BJ (cell line): ENCODE measurements around the gene TLDC2. TPM values are rescaled to one million over a fixed set of nuclear protein-coding genes. Genes with fewer than 3 reads are reported as not detected.

Experiments
- CTCF ChIA-PET: fragments of 350-600 bp; formaldehyde crosslinking; extraction: SDS; loops from one replicate; lab custom pipeline; 2021; ENCODE audit warnings: antibody characterized with exemption, inconsistent platforms; lab: Yijun Ruan, JAX
- POLR2A ChIA-PET: fragments of 300-600 bp; sonication (Branson Sonifier 250); formaldehyde crosslinking; extraction: SDS; loops from one replicate; lab custom pipeline; 2021; ENCODE audit warnings: antibody characterized with exemption; lab: Charles Lee
- DNase-seq: peaks from one replicate; pipeline ENCODE4 v3.0.0-alpha.2; 2011; ENCODE audit warnings: low read depth
- H3K27me3 ChIP-seq: 2 replicates; pipeline ENCODE4 v1.6.0; 2011; ENCODE audit warnings: low read length; ENCODE audit not compliant: control insufficient read depth, insufficient read depth
- H3K36me3 ChIP-seq: 2 replicates; pipeline ENCODE4 v1.5.1; 2011; ENCODE audit warnings: low read length; ENCODE audit not compliant: control insufficient read depth, insufficient read depth
- H3K4me3 ChIP-seq: 2 replicates; pipeline ENCODE4 v1.5.1; 2011; ENCODE audit warnings: low read depth, mild to moderate bottlenecking, control low read depth, low read length
- polyA plus RNA-seq: library from polyadenylated mRNA; depleted of rRNA; stranded (reverse); fragments of >200 nt; gene quantifications from 2 replicates; pipeline ENCODE4 v1.2.3, GENCODE V29; 2011
- TF ChIP-seq, protein P1 (sequence below): IDR thresholded peaks from 2 replicates; pipeline ENCODE4 v1.5.1; 2011; ENCODE audit warnings: low read depth, mild to moderate bottlenecking, control low read depth, inconsistent platforms, low read length, moderate library complexity; ENCODE audit not compliant: insufficient read depth

TLDC2 gene
- polyA plus RNA-seq, 1 experiment = 0.37 TPM

DNA sequence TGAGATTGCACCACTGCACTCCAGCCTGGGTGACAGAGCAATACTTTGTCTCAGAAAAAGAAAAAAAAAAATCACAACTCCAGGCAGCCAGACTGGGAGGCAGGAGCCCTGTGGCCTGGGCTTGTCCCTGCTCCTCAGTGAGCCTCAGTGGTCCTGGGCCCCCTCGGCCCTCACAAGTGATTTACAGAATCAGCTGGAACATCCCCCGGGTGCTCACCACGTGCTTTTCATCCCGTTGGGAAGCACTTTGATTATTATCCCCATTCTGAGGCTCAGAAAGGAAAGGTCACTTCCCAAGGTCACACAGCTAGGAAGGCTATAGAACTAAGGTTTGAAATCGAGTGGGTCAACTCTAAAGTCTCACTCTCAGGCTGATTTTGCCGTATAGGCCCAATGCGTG is 43.1 kb upstream of the TLDC2 start:
- no peak overlapping the region for H3K4me3 ChIP-seq
- ChIA-PET POLR2A (no interaction called here), CTCF (interaction anchor here (1.2 to 1.8 kb wide), 3 partner anchors 23 to 30 kb away, joined by 3 to 6 read pairs (median 4); no protein-coding TSS in a partner anchor)
- H3K27me3 ChIP-seq = no peaks in the 10 kb centered on the region
- peaks cover 9% of the 10 kb centered on the region for H3K36me3 ChIP-seq
- TF ChIP-seq, protein P1, sequence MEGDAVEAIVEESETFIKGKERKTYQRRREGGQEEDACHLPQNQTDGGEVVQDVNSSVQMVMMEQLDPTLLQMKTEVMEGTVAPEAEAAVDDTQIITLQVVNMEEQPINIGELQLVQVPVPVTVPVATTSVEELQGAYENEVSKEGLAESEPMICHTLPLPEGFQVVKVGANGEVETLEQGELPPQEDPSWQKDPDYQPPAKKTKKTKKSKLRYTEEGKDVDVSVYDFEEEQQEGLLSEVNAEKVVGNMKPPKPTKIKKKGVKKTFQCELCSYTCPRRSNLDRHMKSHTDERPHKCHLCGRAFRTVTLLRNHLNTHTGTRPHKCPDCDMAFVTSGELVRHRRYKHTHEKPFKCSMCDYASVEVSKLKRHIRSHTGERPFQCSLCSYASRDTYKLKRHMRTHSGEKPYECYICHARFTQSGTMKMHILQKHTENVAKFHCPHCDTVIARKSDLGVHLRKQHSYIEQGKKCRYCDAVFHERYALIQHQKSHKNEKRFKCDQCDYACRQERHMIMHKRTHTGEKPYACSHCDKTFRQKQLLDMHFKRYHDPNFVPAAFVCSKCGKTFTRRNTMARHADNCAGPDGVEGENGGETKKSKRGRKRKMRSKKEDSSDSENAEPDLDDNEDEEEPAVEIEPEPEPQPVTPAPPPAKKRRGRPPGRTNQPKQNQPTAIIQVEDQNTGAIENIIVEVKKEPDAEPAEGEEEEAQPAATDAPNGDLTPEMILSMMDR = no peak
- no peak for DNase-seq

DNA sequence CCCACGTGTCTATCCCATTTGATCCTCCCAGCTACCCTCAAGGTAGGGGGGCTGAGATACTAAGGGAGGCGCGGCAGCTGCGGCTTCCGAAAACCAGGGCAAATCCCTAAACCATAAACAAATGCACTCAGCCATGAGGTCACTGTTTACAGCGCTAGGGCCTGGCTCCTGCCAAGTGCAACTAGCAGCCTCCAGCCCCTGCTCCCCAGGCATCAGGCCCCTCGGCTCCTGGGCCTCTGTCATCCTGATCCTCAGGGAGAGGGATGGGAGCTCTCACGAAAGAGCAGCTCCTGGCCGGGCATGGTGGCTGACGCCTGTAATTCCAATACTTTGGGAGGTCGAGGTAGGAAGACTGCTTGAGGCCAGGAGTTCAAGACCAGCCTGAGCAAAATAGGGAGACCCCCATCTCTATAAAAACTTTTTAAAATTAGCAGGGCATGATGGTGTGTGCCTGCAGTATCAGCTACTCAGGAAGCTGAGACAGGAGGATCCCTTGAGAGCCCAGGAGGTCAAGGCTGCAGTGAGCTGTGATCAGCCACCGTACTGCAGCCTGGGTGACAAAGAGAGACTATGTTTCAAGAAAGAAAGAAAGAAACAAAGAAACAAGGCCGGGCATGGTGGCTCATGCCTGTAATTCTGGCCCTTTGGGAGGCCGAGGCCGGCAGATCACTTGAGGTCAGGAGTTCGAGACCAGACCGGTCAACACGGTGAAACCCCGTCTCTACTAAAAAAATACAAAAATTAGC is 42.5 kb upstream of the TLDC2 start:
- Histone ChIP-seq H3K36me3 (peaks cover 5% of the 10 kb centered on the region), H3K4me3 (no peak overlapping the region), H3K27me3 (no peaks in the 10 kb centered on the region)
- CTCF ChIA-PET = interaction anchor here (0.5 to 1.8 kb wide), 5 partner anchors 22 to 344 kb away, joined by 3 to 6 read pairs (median 4); a partner anchor contains a TSS
- TF ChIP-seq, protein P1 = no peak
- POLR2A ChIA-PET = no interaction called here
- no peak for DNase-seq

DNA sequence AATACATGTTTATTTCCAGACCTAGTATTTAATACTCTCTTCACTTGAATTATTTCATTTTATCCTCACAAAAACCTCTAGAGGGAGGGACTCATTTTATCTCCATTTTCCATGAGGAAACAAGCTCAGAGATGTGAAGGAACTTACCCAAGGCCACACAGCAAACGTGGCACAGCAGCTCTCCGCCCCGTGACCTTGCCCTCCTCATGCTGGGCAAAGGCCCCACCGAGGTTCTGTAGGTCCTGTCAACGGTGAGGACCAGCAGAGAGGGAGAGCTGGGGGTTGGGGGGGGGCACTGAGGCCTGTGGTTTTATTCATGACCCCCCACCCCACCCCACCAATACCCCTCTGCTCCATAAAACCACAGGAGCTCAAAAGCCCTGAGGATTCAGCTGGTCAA is 40.9 kb upstream of the TLDC2 start:
- POLR2A ChIA-PET = interaction anchor here (0.6 to 1.2 kb wide), 2 partner anchors 13 to 40 kb away, joined by 3 to 14 read pairs; no protein-coding TSS in a partner anchor
- no peak for DNase-seq
- CTCF ChIA-PET = interaction anchor here (1.1 to 3.1 kb wide), 5 partner anchors 13 to 28 kb away, joined by 4 to 30 read pairs (median 4); a partner anchor contains a TSS
- no peak overlapping the region for H3K4me3 ChIP-seq
- H3K27me3 ChIP-seq = no peaks in the 10 kb centered on the region
- H3K36me3 ChIP-seq = peaks cover 5% of the 10 kb centered on the region
- TF ChIP-seq, protein P1 = no peak

DNA sequence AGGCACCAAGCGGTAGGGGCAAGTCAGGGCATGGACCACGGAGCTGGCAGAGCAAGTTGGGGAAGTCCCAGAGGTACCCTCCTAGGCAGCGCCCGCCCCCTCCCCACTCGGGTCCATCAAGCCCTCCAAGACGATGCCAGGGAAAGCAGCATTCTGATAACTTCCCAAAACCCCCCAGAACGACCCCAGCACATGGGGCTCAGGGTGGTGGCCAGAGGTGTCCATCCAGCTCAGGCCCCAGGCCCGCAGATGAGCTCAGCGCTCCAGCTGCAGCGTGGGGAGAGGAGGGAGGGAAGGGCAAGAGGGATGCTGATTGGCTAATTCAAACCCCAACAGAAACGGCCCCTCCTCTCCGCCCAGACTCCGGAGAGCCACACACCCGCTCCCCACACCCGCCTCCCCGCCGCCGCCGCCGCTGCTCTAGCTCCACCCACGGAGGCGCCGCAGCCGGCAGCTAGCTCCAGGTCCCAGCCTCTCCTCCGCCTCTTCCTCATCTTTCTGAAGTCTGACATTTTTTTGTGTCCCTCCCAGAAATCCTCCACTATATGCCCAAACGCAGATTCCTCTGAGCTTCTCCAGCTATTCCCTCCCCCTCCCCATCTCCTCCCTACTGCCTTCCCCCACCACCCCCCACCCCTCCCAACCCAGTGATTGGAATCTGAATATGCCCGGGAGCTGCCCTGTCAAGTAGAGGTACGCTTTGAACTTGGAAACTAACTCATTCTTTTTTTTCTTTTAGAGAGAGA is 40.3 kb upstream of the TLDC2 start:
- CTCF ChIA-PET = interaction anchor here (1.1 to 3.1 kb wide), 6 partner anchors 12 to 28 kb away, joined by 3 to 30 read pairs (median 4); a partner anchor contains a TSS
- POLR2A ChIA-PET = interaction anchor here (0.6 to 1.2 kb wide), 3 partner anchors 13 to 243 kb away, joined by 3 to 17 read pairs (median 14); no protein-coding TSS in a partner anchor
- Histone ChIP-seq H3K4me3 (peak overlapping the region; percentile 13; the same call in 1 of the 2 replicates), H3K36me3 (peaks cover 5% of the 10 kb centered on the region), H3K27me3 (no peaks in the 10 kb centered on the region)
- peak; percentile 70 for DNase-seq
- TF ChIP-seq, protein P1 = no peak
